Measurements from ENCODE around the gene FAM187B.

Gene FAM187B

DNA sequence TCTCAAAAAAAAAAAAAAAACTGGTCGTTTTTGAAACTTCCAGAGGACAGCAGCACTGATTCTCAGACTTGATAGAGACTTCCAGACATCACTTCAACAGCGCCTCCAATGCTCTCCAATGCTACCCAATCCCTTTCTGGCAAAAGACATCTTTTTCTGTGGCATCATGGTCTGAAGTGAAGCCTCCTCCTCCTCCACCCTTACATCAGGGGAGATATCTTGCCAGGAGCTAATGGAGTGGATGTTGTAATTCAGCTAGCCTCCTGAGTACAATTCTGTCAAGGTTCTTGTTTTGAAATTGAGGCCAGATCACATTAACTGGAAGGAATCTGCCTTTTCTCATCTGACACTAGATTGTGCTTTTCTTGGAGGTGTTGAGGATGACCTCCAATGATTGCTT is 49.8 kb downstream of the FAM187B start:
- DNase-seq (ENCODE audit: low read depth): no peak

DNA sequence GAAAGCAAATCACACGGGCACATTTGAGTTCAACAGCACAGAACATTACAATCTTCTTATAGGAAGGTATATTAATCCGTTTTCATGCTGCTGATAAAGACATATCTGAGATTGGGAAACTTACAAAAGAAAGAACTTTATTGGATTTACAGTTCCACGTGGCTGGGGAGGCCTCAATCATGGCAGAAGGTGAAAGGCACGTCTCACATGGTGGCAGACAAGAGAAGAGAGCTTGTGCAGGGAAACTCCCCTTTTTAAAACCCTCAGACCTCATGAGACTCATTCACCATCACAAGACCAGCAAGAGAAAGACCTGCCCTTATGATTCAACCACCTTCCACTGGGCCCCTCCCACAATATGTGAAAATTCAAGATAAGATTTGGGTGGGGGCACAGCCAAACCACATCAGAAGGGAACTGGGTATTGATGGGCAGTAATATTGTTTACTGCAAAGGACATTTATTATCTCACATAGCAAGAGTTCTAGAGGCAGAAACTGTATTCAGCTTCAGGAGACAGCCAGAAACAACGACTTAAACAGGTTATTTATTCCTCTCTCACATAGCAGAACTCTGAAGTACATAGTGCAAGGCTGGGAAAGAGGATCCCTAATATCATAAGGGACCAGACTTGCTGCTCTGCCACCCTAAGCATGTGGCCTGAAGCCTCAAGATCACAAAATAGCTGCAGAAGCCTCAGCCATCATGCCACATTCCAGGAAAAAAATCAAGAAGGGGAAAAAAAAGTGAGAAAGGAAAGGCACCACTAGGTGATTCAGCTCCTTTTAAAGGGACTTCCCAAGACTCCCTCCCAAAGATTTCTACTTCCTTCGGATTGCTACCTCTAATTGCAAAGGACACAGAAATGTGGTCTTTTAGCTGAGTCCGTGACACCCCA is 50.9 kb downstream of the FAM187B start:
- DNase-seq (ENCODE audit: low read depth): no peak

DNA sequence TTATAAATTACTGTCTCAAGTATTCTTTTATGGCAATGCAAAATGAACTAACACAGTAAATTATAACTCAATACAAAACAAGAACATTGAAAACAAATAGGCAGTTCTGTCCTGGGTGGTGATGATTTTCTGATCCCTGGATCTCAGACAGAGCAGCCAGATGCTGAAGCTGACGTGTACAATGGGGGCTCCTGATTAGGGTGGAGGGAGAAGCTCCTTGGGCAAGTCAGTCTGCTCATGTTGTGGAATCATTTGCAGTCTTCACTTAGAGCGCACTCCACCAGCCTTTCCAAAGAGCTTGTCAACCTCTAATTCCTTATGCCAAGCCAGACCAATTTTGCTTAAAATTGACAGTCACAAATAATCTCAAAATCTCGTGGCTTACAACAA is 52.4 kb downstream of the FAM187B start:
- DNase-seq (ENCODE audit: low read depth): no peak
